Esophagus squamous epithelium (tissue), 5 donors: Measurements from ENCODE around the gene BTNL3. TPM values are rescaled to one million over a fixed set of nuclear protein-coding genes. Genes with fewer than 3 reads are reported as not detected.

ENCODE experiments used
- DNase-seq: peaks from one replicate; lab custom pipeline; 2025; lab: John Stamatoyannopoulos, UW
- H3K27ac ChIP-seq, 4 donors: fragments of 200-600 bp; sonication (generic); one replicate each; pipeline ENCODE4 v1.5.1; 2016 to 2019; ENCODE audit warnings: mild to moderate bottlenecking in 1 of 4
- H3K27me3 ChIP-seq, 4 donors: fragments of 200-600 bp; sonication (generic); 1 replicate in 3 of 4; 2 replicates in 1 of 4; pipeline versions ENCODE4 v1.5.1 to v1.6.0; 2017 to 2021; ENCODE audit warnings: antibody characterized with exemption in 1 of 4
- H3K36me3 ChIP-seq, 3 donors: fragments of 200-600 bp; sonication (generic); one replicate each; pipeline ENCODE4 v1.5.1; 2016 to 2019
- H3K4me1 ChIP-seq, 3 donors: fragments of 200-600 bp; sonication (generic); one replicate each; pipeline ENCODE4 v1.5.1; 2017 to 2019
- H3K4me3 ChIP-seq, 4 donors: fragments of 200-600 bp; sonication (generic); 1 replicate in 3 of 4; 2 replicates in 1 of 4; pipeline ENCODE4 v1.5.1; 2016 to 2019; ENCODE audit warnings: mild to moderate bottlenecking in 2 of 4, moderate library complexity in 1 of 4
- H3K9me3 ChIP-seq, 3 donors: fragments of 200-600 bp; sonication (generic); one replicate each; pipeline ENCODE4 v1.5.1; 2016 to 2019
- POLR2A ChIP-seq, 4 donors: fragments of 450-650 bp; IDR thresholded peaks; one replicate each; pipeline ENCODE4 v1.6.1; 2017; ENCODE audit warnings: antibody characterized with exemption in 4 of 4, mild to moderate bottlenecking in 4 of 4, moderate library complexity in 3 of 4
- WGBS, 2 donors: methylation state at CpG; one replicate each; pipeline ENCODE4 v1.1.5; 2018; 5-methylcytosine and 5-hydroxymethylcytosine counted together
- intact Hi-C: fragments of 100-400 bp; cut with DNase I; formaldehyde crosslinking; loops from one replicate; pipeline ENCODE4 v1.15.0; 2022
- total RNA-seq, 4 donors: library from RNA; depleted of rRNA; stranded (reverse); fragments of >200 nt; gene quantifications; one replicate each; pipeline ENCODE4 v1.1.0, GENCODE V29; 2016
- TF ChIP-seq, protein P1 (sequence below), 6 experiments: fragments of 450-650 bp in 4 of 6; fragments of 200-600 bp in 2 of 6; sonication (generic) in 2 of 6; IDR thresholded peaks; one replicate each; pipeline ENCODE4 v1.5.1; 2016 to 2019; ENCODE audit warnings: antibody characterized with exemption in 6 of 6, mild to moderate bottlenecking in 4 of 6, moderate library complexity in 4 of 6
- donor health status: DM: yes; HTN: yes; CAD: no.

BTNL3 gene, protein sequence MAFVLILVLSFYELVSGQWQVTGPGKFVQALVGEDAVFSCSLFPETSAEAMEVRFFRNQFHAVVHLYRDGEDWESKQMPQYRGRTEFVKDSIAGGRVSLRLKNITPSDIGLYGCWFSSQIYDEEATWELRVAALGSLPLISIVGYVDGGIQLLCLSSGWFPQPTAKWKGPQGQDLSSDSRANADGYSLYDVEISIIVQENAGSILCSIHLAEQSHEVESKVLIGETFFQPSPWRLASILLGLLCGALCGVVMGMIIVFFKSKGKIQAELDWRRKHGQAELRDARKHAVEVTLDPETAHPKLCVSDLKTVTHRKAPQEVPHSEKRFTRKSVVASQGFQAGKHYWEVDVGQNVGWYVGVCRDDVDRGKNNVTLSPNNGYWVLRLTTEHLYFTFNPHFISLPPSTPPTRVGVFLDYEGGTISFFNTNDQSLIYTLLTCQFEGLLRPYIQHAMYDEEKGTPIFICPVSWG
- total RNA-seq = not detected

DNA sequence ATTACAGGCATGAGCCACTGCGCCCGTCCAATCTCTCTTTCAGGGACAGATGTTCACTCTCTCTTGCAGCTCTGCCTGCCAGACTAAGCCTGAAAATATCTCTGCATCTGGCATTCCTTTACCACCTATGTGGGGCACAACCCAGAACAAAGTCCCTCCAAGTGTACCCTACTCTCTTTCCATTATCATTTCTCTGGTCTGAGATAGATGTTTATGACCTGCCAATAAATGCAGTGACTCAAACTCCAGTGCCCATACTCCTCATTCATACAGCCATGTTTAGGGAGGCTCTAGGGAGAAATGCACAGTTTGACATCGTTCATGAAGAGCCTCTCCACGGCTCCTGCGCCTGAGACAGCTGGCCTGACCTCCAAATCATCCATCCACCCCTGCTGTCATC is at the start of gene BTNL3:
Gene BTNL3 (plus strand): TSS at position 255 of the 400 bp plus-strand sequence. CDS start 183 bp downstream, outside the sequence.
- Histone ChIP-seq H3K27me3 (no peaks in the 10 kb centered on the region), H3K27ac (no peak within 1 kb of the TSS), H3K4me3 (no peak within 1 kb of the TSS), H3K9me3 (no peaks in the 10 kb centered on the region), H3K4me1 (no peaks in the 10 kb centered on the region), H3K36me3 (no peaks in the 10 kb centered on the region)
- 40 to 64% methylated on average over 1 to 5 of the region's 5 CpGs for WGBS, 2 donors
- DNase-seq = no peak
- TF ChIP-seq, protein P1, sequence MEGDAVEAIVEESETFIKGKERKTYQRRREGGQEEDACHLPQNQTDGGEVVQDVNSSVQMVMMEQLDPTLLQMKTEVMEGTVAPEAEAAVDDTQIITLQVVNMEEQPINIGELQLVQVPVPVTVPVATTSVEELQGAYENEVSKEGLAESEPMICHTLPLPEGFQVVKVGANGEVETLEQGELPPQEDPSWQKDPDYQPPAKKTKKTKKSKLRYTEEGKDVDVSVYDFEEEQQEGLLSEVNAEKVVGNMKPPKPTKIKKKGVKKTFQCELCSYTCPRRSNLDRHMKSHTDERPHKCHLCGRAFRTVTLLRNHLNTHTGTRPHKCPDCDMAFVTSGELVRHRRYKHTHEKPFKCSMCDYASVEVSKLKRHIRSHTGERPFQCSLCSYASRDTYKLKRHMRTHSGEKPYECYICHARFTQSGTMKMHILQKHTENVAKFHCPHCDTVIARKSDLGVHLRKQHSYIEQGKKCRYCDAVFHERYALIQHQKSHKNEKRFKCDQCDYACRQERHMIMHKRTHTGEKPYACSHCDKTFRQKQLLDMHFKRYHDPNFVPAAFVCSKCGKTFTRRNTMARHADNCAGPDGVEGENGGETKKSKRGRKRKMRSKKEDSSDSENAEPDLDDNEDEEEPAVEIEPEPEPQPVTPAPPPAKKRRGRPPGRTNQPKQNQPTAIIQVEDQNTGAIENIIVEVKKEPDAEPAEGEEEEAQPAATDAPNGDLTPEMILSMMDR (IDR thresholded peaks at IDR 0.05) = no peak
- TF ChIP-seq POLR2A (IDR thresholded peaks at IDR 0.05) = no peak
- intact Hi-C loops = no loop called here

DNA sequence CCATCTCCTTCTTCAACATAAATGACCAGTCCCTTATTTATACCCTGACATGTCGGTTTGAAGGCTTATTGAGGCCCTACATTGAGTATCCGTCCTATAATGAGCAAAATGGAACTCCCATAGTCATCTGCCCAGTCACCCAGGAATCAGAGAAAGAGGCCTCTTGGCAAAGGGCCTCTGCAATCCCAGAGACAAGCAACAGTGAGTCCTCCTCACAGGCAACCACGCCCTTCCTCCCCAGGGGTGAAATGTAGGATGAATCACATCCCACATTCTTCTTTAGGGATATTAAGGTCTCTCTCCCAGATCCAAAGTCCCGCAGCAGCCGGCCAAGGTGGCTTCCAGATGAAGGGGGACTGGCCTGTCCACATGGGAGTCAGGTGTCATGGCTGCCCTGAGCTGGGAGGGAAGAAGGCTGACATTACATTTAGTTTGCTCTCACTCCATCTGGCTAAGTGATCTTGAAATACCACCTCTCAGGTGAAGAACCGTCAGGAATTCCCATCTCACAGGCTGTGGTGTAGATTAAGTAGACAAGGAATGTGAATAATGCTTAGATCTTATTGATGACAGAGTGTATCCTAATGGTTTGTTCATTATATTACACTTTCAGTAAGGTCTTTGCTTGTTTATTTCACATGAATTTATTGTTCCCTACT is 38.2 kb upstream of the BTNL3 start:
- no peak overlapping the region for H3K4me3 ChIP-seq
- WGBS, 2 donors = 46 to 78% methylated on average over 1 to 6 of the region's 6 CpGs
- intact Hi-C loops = no loop called here
- no peak for DNase-seq
- H3K9me3 ChIP-seq = no peaks in the 10 kb centered on the region
- no peaks in the 10 kb centered on the region for H3K27me3 ChIP-seq
- H3K27ac ChIP-seq = no peak overlapping the region
- H3K36me3 ChIP-seq = no peaks in the 10 kb centered on the region
- no peaks in the 10 kb centered on the region for H3K4me1 ChIP-seq
- TF ChIP-seq, protein P1 (IDR thresholded peaks at IDR 0.05) = no peak

DNA sequence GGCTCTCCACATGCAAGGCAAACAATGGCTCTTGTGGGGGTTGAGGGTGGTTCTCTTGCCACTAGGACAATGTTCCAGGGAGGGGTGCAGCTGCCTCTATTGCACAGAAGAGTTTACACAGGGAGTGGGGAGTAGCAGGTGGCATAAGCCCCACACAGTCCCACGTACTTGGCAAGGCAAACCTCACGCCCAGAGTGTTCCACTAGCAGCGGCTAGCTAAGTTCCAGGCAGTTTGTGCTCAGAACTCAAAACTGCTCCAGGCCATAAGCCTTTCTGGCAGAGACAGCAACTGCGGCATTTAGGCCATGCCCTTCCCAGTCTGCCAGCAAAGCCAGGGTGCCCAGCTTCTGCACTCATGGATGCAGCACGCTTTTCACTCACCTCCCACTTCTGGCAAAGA is 29.0 kb upstream of the BTNL3 start:
- H3K27me3 ChIP-seq = no peaks in the 10 kb centered on the region
- no peaks in the 10 kb centered on the region for H3K9me3 ChIP-seq
- intact Hi-C loops = no loop called here
- H3K27ac ChIP-seq = no peak overlapping the region
- TF ChIP-seq POLR2A (IDR thresholded peaks at IDR 0.05) = no peak
- TF ChIP-seq, protein P1 (IDR thresholded peaks at IDR 0.05) = no peak
- H3K4me3 ChIP-seq = no peak overlapping the region
- H3K36me3 ChIP-seq = no peaks in the 10 kb centered on the region
- peaks cover 0 to 5% (median 0%) of the 10 kb centered on the region in 3 donors for H3K4me1 ChIP-seq
- no peak for DNase-seq
- WGBS, 2 donors = 50 to 100% methylated on average over 1 to 4 of the region's 5 CpGs

DNA sequence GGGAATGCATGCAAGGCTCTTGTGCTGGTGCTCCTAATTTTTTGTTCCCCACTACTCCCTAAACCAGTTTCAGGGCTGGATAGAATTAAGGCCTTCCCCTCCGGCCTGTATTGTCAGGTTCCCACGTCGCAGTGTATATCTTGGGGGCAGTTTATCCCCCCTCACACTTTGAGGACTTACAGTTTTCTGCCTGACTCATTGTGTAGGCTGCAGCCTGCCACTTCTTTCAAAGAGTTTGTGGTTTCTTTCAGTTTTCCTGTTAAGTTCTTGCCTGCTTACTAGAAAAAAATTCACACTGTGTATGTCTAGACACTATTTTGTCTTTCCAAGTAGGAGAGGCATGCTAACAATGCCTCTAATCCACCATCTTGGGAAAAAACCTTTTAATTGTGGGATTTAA is 28.4 kb upstream of the BTNL3 start:
- Histone ChIP-seq H3K27ac (no peak overlapping the region), H3K9me3 (no peaks in the 10 kb centered on the region), H3K4me1 (peaks cover 0 to 5% (median 0%) of the 10 kb centered on the region in 3 donors), H3K27me3 (no peaks in the 10 kb centered on the region), H3K36me3 (no peaks in the 10 kb centered on the region), H3K4me3 (no peak overlapping the region)
- intact Hi-C loops = no loop called here
- WGBS, 2 donors = 65 to 72% methylated on average over 3 of the region's 3 CpGs
- no peak for DNase-seq
- no peak for TF ChIP-seq POLR2A (IDR thresholded peaks at IDR 0.05)
- TF ChIP-seq, protein P1 (IDR thresholded peaks at IDR 0.05) = no peak

DNA sequence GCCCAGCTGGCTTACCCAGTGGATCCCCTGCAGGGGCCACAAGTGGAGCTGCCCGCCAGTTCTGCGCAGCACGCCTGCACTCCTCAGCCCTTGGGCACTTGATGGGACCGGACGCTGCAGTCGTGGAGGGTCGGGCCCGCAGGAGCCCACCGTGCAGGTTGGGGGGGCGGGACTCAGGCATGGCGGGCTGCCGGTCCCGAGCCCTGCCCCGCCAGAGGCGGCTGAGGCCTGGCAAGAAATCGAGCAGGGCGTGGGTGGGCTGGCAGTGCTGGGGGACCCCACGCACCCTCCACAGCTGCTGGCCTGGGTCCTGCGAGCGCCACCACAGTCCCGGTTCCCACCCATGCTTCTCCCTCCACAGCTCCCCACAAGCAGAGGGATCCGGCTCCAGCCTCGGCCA is 19.2 kb upstream of the BTNL3 start:
- WGBS, 2 donors = 80% methylated on average over 2 of the region's 23 CpGs; no CpG with 5 or more reads in 1 of the 2 donors
- Histone ChIP-seq H3K4me3 (no peak overlapping the region), H3K4me1 (no peaks in the 10 kb centered on the region), H3K9me3 (no peaks in the 10 kb centered on the region), H3K36me3 (no peaks in the 10 kb centered on the region), H3K27ac (no peak overlapping the region), H3K27me3 (peaks cover 0 to 3% (median 0%) of the 10 kb centered on the region in 4 donors)
- intact Hi-C loops = no loop called here
- DNase-seq = no peak
- TF ChIP-seq, protein P1 (IDR thresholded peaks at IDR 0.05) = no peak
- TF ChIP-seq POLR2A (IDR thresholded peaks at IDR 0.05) = no peak
